GM12878 (cell line): ENCODE measurements around the gene MRPS27. TPM values are rescaled to one million over a fixed set of nuclear protein-coding genes. Genes with fewer than 3 reads are reported as not detected.

Experiments
- ATAC-seq: fragments of 200-7000 bp; cut with Tn5 transposase; 3 replicates; pipeline ENCODE4 v1.9.1; 2020; ENCODE audit warnings: mild to moderate bottlenecking, moderate library complexity
- BruUV-seq: library from RNA; stranded (reverse); fragments of 400-500 nt; replicated peaks from 2 replicates; lab custom pipeline; 2021; lab: Mats Ljungman, UMichigan
- CTCF ChIA-PET: fragments of 300-600 bp; sonication (Branson Sonifier 250); formaldehyde crosslinking; extraction: SDS; loops from one replicate; lab custom pipeline; 2021; ENCODE audit warnings: inconsistent platforms; lab: Yijun Ruan, JAX
- POLR2A ChIA-PET: fragments of 350-600 bp; formaldehyde crosslinking; extraction: SDS; loops from one replicate; lab custom pipeline; 2021; ENCODE audit warnings: inconsistent platforms; lab: Charles Lee
- RAD21 ChIA-PET: fragments of 300-600 bp; sonication (Branson Sonifier 250); formaldehyde crosslinking; loops from one replicate; lab custom pipeline; 2023; ENCODE audit warnings: antibody characterized with exemption; ENCODE audit not compliant: unreplicated experiment; lab: Charles Lee
- SMC1A ChIA-PET: fragments of 300-600 bp; sonication (Branson Sonifier 250); formaldehyde crosslinking; loops from one replicate; lab custom pipeline; 2023; ENCODE audit not compliant: unreplicated experiment, uncharacterized antibody; lab: Charles Lee
- DNase-seq: peaks from one replicate; pipeline ENCODE4 v3.0.0-alpha.2; 2011; ENCODE audit warnings: low read depth, low spot score
- FAIRE-seq: peaks from 3 replicates; lab custom pipeline; 2011; peaks lifted over from hg19 to GRCh38; lab: Jason Lieb, UNC
- H2AFZ ChIP-seq: 2 replicates; pipeline ENCODE4 v1.6.0; 2011; ENCODE audit warnings: low read depth, low read length, control low read depth; ENCODE audit not compliant: control insufficient read depth
- H3K27ac ChIP-seq: 2 replicates; pipeline ENCODE4 v1.5.1; 2011; ENCODE audit warnings: control low read depth; ENCODE audit not compliant: control insufficient read depth, insufficient read depth
- H3K27me3 ChIP-seq, 2 experiments: replicated peaks in 1 of 2; 2 replicates each; pipeline versions ENCODE4 v1.6.0 to v1.6.1; 2011; ENCODE audit warnings: low read length in 1 of 2; ENCODE audit not compliant: control insufficient read depth in 2 of 2, insufficient read depth in 2 of 2
- H3K36me3 ChIP-seq, 2 experiments: 2 replicates each; pipeline ENCODE4 v1.5.1; 2011; ENCODE audit warnings: low read length in 1 of 2; ENCODE audit not compliant: control insufficient read depth in 2 of 2, insufficient read depth in 2 of 2
- H3K4me1 ChIP-seq: 2 replicates; pipeline ENCODE4 v1.6.1; 2011; ENCODE audit warnings: mild to moderate bottlenecking, low read length, moderate library complexity, mixed read lengths; ENCODE audit not compliant: control insufficient read depth, insufficient read depth
- H3K4me2 ChIP-seq: 2 replicates; pipeline ENCODE4 v1.6.0; 2011; ENCODE audit warnings: control low read depth; ENCODE audit not compliant: control insufficient read depth, insufficient read depth
- H3K4me3 ChIP-seq: fragments of 200-600 bp; sonication (generic); 2 replicates; pipeline ENCODE4 v1.5.1; 2016
- H3K79me2 ChIP-seq: 2 replicates; pipeline ENCODE4 v1.6.0; 2011; ENCODE audit warnings: low read length; ENCODE audit not compliant: control insufficient read depth, insufficient read depth
- H3K9ac ChIP-seq: 2 replicates; pipeline ENCODE4 v1.8.0; 2011; ENCODE audit warnings: low read length, control low read depth, mixed read lengths; ENCODE audit not compliant: control insufficient read depth, insufficient read depth
- H3K9me3 ChIP-seq: replicated peaks from 3 replicates; pipeline ENCODE4 v1.5.1; 2011; ENCODE audit warnings: mild to moderate bottlenecking, low read length; ENCODE audit not compliant: control insufficient read depth, insufficient read depth
- H4K20me1 ChIP-seq: 2 replicates; pipeline ENCODE4 v1.6.0; 2011; ENCODE audit not compliant: control insufficient read depth, insufficient read depth
- BACH1 ChIP-seq: fragments of 450-650 bp; IDR thresholded peaks from 2 replicates; pipeline ENCODE4 v1.6.1; 2017; ENCODE audit warnings: mild to moderate bottlenecking, borderline replicate concordance
- BCLAF1 ChIP-seq: fragments of 450-650 bp; IDR thresholded peaks from 2 replicates; pipeline ENCODE4 v1.6.1; 2017; ENCODE audit warnings: antibody characterized with exemption, mild to moderate bottlenecking, moderate library complexity
- RUNX3 ChIP-seq: IDR thresholded peaks from 2 replicates; pipeline ENCODE4 v1.6.1; 2012; ENCODE audit warnings: low read length, inconsistent platforms
- SIX5 ChIP-seq: IDR thresholded peaks from 2 replicates; pipeline ENCODE4 v1.6.1; 2011; ENCODE audit warnings: mild to moderate bottlenecking, low read depth, low read length, moderate library complexity; ENCODE audit not compliant: severe bottlenecking
- SUPT20H ChIP-seq: IDR thresholded peaks from 2 replicates; pipeline ENCODE4 v1.6.1; 2011; ENCODE audit warnings: low read depth, mild to moderate bottlenecking, low read length, moderate library complexity, borderline replicate concordance; ENCODE audit not compliant: control insufficient read depth
- TCF3 ChIP-seq: IDR thresholded peaks from 2 replicates; pipeline ENCODE4 v1.6.1; 2012; ENCODE audit warnings: low read depth, mild to moderate bottlenecking, low read length, borderline replicate concordance; ENCODE audit not compliant: insufficient read depth
- TCF7 ChIP-seq: IDR thresholded peaks from 2 replicates; pipeline ENCODE4 v1.6.1; 2014; ENCODE audit warnings: antibody characterized with exemption, borderline replicate concordance
- YBX1 ChIP-seq: fragments of 450-650 bp; IDR thresholded peaks from 2 replicates; pipeline ENCODE4 v1.6.1; 2016; ENCODE audit warnings: antibody characterized with exemption
- ZNF24 ChIP-seq: fragments of 450-650 bp; IDR thresholded peaks from 2 replicates; pipeline ENCODE4 v1.6.1; 2017; ENCODE audit warnings: antibody characterized with exemption, mild to moderate bottlenecking
- WGBS: methylation state at CpG from one replicate; pipeline ENCODE4 v1.1.6; 2016; ENCODE audit warnings: low lambda C conversion rate; ENCODE audit not compliant: insufficient replicate concordance, insufficient coverage; ENCODE audit errors: missing lambda C conversion rate; 5-methylcytosine and 5-hydroxymethylcytosine counted together
- in situ Hi-C: fragments of 300-500 bp; cut with MboI; formaldehyde crosslinking; loops from 9 replicates; pipeline ENCODE4 v1.14.3; 2018; ENCODE audit warnings: mixed read lengths
- intact Hi-C: fragments of 100-400 bp; cut with micrococcal nuclease; formaldehyde crosslinking; loops from one replicate; pipeline ENCODE4 v1.14.2; 2022; ENCODE audit not compliant: unreplicated experiment
- polyA plus RNA-seq, 11 experiments: library from polyadenylated mRNA; depleted of rRNA in 4 of 11; unstranded in 6 of 11; stranded (reverse) in 5 of 11; fragments of >200 nt; fragmentation: Nextera tagmentation in 4 of 11; fragmentation: Illumina TruSeq in 1 of 11; extraction: Ambion mirVana in 4 of 11; extraction: Trizol in 1 of 11; gene quantifications; 1 replicate in 1 of 11; 2 replicates in 10 of 11; pipeline versions ENCODE4 v1.2.1 to v1.2.3, GENCODE V29; 2011 to 2016; ENCODE audit warnings: inconsistent platforms in 2 of 11, missing spikeins in 2 of 11, low read depth in 1 of 11
- total RNA-seq, 4 experiments: library from RNA; depleted of rRNA in 3 of 4; stranded (reverse); fragments of >200 nt in 3 of 4; fragmentation: Illumina TruSeq in 1 of 4; extraction: Trizol in 1 of 4; gene quantifications; 2 replicates each; pipeline versions ENCODE4 v1.2.1 to v1.2.3, GENCODE V29; 2013 to 2021

MRPS27 gene
- total and polyA plus RNA-seq, 10 of the 15 experiments (the other 5 are each of a cell fraction or from before 2014, with no cell fraction given), result 61.0 to 128 (median 93.0) TPM

DNA sequence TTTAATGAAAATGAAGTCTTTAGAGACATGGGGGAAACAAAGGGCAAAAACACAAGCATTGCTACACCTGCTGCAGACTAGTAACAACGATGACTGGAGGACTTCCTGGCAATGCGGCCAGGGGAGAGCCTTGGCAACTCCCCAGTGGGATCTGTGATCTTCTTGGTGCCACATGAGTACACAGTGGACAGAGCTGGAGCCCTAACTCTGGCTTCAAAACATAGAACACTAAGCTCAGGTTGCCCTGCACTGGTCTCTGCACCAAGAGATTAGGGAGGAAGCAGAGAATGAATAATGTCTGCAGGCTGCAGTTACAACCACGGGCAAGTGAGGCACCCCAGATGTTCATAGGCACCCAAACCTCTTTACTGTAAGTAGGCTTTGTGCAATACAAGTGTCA is 91.1 kb downstream of the MRPS27 start:
- in situ Hi-C loops (no loop called here), intact Hi-C loops (no loop called here)
- peaks cover 25% of the 10 kb centered on the region for H3K4me1 ChIP-seq
- 67% methylated on average over 3 of the region's 3 CpGs for WGBS
- H3K4me3 ChIP-seq, result no peak overlapping the region
- CTCF ChIA-PET, result interaction anchor here (0.8 to 2.1 kb wide), 3 partner anchors 13 to 80 kb away, joined by 3 to 7 read pairs (median 4); no protein-coding TSS in a partner anchor
- no TSS peak for BruUV-seq
- no peak overlapping the region for H3K27ac ChIP-seq
- RAD21 ChIA-PET, result no interaction called here
- FAIRE-seq (no peak), ATAC-seq (no peak), DNase-seq (no peak)
- H3K9ac ChIP-seq, result no peak overlapping the region
- H2AFZ ChIP-seq, result no peak overlapping the region
- no peaks in the 10 kb centered on the region for H3K79me2 ChIP-seq
- H3K9me3 ChIP-seq, result no peaks in the 10 kb centered on the region
- SMC1A ChIA-PET, result interaction anchor here (0.7 to 1.5 kb wide), 5 partner anchors 7 to 80 kb away, joined by 3 read pairs; no protein-coding TSS in a partner anchor
- no peak overlapping the region for H3K4me2 ChIP-seq
- POLR2A ChIA-PET, result no interaction called here
- H3K27me3 ChIP-seq, result no peaks in the 10 kb centered on the region
- no peaks in the 10 kb centered on the region for H4K20me1 ChIP-seq
- TF ChIP-seq ZNF24 (no peak), BACH1 (no peak), TCF3 (no peak), SIX5 (no peak), SUPT20H (no peak), YBX1 (no peak)
- peaks cover 15 to 54% of the 10 kb centered on the region in 2 experiments for H3K36me3 ChIP-seq

DNA sequence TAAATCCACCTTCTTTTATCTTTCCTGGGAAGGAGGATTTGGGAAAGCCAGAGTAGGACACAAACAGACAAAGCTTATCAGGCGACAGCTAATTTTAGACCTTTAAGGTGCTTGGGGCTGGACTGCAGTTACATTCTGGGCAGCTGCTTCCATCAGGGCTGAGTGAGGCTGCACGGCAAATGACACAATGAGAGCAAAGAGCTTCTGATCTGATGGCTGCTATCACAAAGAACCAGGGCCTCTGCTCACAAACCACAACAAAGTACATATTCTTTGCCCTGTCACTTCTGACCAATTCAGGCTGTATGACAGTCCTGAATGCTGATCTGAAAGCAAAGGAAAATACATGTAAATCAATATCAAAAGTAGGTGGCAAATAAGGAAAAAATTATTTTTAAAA is 93.1 kb downstream of the MRPS27 start:
- TF ChIP-seq BCLAF1 (no peak), TCF7 (0 out of 2 replicates have a peak, but pooled peaks have one; percentile 21), RUNX3 (peak; percentile 22; the same call in 1 of the 2 replicates)
- H3K79me2 ChIP-seq, result no peaks in the 10 kb centered on the region
- H3K9ac ChIP-seq, result no peak overlapping the region
- no peak overlapping the region for H2AFZ ChIP-seq
- no peaks in the 10 kb centered on the region for H3K9me3 ChIP-seq
- H3K27me3 ChIP-seq, result no peaks in the 10 kb centered on the region
- BruUV-seq, result no TSS peak
- peaks cover 5% of the 10 kb centered on the region for H3K4me1 ChIP-seq
- H4K20me1 ChIP-seq, result no peaks in the 10 kb centered on the region
- in situ Hi-C loops (no loop called here), intact Hi-C loops (no loop called here)
- RAD21 ChIA-PET, result no interaction called here
- no peak overlapping the region for H3K27ac ChIP-seq
- POLR2A ChIA-PET, result no interaction called here
- peaks cover 19 to 63% of the 10 kb centered on the region in 2 experiments for H3K36me3 ChIP-seq
- WGBS, result 100% methylated on average over 2 of the region's 2 CpGs
- H3K4me2 ChIP-seq, result no peak overlapping the region
- DNase-seq (no peak), FAIRE-seq (no peak), ATAC-seq (no peak)
- H3K4me3 ChIP-seq, result no peak overlapping the region
- CTCF ChIA-PET, result no interaction called here
- SMC1A ChIA-PET, result no interaction called here
